Activated CD4-positive, alpha-beta T cell treated with anti-CD3 and anti-CD28 coated beads, Interleukin-10, Interleukin-2, amounts not matched to agents 100 ng/mL and 50 ng/mL, durations not matched to agents 16 hours and 8 hours (primary cell): ENCODE measurements around the gene LCLAT1.

Experiments
- DNase-seq: peaks from one replicate; pipeline ENCODE4 v3.0.0-alpha.2; 2020

Gene LCLAT1

DNA sequence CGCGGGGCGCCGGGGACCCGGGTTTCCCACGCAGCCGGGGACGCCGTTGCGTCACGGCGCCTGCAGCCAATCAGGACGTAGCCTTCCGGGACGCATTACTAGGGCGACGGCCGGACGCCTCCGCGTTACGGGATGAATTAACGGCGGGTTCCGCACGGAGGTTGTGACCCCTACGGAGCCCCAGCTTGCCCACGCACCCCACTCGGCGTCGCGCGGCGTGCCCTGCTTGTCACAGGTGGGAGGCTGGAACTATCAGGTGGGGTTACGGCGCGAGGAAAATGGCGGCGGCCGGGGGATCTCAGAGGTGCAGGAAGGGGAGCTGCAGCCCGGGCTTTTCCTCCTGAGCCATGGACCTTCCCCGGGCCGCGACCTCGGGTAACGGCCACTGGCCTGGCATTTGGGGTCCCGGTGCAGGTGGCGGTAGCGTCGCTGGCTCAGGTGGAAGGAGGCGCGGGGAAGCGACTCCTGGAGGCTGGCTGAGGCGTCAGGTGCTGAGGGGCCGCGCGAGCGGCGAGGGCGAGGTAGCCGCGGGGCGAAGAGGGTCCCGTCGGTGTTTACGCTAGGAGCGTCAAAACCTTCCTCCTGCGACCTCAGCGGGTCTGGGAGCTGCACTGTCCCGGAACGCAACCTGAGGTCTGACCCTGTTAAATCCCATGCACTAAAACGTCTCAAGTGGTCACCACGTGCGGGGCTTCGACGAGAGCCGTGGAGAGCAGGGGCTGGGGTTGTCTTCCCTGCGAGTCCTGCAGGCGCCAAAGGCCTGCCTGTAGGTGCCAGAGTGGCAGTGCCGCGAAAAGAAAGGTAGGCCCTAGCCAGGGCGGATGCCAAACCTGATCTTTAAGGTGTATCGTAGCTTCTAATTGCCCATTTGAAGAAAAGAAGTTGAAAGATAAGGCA is at the start of gene LCLAT1:
Gene LCLAT1, plus strand, starts transcription at position 98 of the 897 bp plus-strand sequence. CDS start 78,345 bp downstream, outside the sequence.
- peak; percentile 90 for DNase-seq

DNA sequence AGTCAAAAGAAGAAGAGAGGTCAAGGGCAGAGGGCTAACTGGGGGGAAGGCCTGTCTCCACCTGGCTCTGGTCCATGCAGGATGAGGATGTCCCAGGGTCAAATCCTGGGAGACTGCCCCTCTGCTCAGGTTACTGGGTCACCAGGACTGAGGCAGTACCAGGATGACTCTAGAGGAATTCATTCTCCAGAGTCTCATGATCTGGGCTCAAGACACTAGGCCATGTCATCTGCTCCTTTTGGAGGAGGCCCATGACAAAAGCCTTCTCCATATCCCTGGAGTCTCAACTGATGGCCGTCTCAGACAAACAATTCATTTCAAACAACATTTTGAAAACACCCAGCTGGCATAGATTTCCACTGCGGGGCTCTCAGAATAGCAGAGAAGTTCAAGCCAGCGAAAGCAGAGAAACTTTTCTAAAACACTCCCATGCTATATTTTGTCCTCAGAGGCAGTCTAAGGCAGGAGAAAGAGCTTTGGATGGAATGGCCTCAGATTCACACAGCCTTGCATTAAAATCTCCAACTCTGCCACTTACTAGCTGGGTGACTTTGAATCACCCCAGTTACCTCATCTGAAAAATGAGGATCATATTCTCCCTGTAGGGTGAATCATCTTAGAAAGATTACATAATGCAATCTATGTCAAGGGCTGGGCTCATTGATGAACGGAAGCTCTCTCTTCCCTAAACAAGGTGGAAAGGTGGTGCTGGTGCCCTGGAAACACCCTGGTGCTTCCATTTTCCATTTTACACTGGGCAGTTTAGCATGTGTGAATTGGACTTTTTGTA is 48.8 kb upstream of the LCLAT1 start:
- DNase-seq = no peak

DNA sequence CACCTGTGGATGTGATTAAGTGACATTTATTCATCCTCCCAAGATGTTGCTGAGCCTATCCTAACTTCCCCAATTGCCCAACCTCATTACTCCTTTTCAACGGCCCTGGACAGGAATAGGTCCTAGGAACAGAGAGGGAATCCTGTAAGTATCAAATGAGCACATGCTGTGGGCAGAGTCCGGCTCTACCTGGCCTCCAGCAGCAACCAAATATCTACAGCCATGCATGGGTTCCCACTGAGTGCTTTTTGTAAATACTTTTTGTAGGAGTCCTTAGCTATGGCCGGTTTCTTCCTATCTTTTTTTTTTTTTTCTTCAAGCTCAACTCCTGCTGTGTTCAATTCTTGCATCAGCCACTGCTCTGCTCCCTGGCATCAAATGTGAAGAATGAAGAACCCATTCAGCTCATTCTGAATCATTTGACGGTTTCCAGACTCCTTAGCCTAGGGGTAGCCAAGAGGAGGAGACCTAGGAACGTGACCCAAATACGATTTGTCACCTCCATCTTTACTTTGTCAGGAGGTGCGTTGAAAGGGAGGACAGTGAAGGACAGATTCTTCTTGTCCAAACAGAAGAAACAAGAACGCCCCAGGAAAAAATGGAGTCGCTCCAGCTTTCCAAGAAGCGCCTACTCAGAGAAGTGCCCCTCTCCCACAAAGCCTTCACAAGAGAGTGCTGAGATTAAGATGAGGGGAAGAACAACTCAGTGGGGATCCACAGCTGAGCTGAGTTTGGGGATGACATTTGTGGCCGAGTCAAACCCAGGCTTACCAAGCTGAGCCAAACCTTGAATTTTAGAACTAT is 46.7 kb upstream of the LCLAT1 start:
- DNase-seq = no peak

DNA sequence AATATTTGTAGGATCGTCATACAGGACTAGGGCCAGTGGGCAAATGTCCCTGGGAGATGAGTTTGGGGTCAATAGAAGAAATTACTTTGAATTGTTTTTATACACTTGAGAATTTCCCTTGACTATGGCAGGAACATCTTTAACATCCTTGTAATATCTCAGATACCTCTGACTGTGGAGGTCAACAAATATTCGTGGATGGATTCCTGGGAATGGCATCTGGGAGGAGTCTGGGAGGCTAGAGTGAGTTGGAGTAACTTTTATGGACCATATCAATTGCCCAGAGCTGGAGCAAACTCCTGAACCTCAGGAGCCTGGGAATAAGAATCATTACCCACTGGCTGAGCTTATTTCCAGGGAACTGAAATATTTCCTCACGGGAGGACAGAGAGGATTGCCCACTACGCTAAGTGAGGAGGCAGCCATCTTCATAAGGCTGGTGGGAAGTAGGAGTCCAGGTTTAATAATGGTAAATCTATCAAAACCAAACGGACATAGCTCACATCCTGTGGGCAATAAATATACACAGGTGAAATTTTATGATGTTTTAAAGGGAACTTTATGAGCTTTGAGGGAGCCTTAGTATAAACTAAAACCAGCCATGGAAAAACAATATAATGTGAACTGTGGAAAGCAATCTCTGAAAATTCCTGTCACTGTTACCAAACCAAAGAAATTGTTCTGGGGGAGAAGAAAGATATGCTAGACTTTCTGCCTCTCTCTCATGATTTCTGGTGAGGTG is 44.4 kb upstream of the LCLAT1 start:
- no peak for DNase-seq

DNA sequence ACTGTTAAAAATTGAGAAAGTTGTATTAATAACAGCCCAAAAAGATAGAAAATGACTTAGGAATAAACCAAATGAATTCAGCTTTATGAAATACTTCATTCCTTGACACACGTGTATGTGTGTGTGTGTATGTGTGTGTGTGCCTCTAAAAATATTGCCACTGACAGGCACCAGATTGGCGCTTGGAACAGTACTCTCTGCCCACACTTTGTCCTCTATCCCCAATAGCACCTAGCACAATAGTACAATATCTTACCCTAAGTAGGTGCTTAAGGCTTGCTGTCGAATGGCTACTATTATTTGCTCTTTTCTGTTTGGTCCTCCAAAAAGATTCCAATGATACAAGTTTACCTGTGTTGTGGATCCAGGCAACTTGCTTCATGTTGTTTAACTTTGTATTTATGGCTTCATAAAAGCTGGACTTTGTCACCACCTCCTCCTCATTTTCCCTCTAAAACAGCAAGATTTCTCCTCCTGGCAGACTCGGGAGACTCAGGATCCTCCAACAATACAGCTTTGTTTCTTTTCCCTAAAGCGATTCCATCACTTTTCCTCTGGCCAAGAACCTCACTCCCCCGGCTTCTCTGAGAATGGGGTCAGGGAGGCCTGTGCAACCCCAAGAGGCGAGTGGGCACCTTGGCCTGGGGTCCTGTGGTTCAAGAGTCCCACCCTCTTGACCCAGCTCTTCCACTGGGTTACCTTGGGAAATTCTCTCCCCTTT is 43.3 kb upstream of the LCLAT1 start:
- DNase-seq = no peak

DNA sequence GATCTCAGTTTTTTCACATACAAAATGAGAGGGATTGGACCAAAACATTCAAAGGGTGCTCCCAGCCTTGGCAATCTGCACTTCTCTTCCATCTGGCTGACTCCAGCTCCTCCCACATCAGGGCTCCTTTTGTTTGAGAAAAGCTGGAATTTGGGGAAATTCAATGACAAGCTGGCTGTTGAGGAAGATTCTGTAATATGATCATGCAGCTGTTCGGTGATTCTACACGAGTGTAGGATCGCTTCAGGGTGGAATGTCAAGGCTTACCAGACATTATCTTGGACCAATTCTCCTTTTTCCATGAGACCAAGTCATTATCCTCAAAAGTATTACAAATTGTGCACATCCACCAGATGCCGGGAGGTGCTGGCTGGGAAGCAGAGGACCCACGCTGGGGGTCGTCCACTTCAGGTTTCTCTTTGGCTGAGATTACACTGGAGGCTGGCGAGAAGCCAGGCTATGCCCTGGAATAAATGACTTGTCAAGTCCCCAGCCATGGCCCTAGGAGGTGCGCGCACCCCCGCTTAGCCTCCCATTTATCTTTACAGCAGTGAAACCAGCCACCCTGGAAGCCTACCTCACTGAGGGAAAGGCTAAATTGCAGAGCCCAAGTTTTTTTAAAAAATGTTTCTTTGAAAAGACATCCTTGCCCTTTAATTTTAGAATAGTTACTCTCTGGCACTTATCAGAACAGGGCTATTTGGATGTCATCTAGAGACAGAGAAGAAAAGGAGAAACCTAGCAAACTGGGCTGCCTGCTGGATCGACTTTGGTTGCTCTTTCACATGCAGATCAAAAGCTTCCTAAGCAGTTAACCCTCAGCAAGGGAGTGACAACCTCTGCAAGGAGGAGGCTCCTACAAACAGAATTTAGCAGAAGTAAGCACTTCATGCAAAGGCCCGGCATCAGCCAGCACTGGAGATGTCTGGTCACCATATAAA is 42.5 kb upstream of the LCLAT1 start:
- no peak for DNase-seq

DNA sequence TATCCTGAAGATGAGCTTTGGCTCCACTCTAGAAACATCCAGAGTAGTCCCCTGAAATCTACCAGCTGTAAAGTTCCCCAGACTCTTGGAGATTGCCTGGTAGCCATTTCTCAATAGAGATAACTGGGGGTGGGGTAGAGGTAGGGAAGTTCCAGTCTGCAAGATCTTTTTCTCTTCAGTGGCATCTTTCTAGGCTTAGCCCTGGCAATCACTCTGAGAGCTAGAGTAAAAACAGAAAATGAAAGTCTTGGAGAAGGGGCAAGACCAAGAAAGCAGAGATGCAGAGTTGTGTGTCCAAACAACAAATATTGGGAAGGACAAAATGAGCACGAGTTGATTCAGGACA is 41.8 kb upstream of the LCLAT1 start:
- no peak for DNase-seq

DNA sequence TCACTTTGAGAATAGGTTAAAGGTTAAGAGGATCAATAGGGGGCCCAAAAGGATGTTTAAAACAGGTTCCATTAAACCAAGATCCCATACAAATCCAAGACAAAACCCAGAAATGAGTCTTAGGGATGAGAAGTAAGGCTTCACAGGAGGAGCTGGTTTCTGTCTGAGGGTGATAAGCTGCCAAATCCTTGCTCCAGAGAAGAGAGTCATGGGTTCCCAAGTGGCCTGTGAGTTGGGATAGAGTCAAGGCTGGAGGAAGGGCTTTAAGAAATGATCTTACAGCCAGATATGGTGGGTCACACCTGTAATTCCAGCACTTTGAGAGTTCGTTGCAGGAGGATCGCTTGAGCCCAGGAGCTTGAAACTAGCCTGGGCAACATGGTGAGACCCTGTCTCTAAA is 40.2 kb upstream of the LCLAT1 start:
- no peak for DNase-seq

DNA sequence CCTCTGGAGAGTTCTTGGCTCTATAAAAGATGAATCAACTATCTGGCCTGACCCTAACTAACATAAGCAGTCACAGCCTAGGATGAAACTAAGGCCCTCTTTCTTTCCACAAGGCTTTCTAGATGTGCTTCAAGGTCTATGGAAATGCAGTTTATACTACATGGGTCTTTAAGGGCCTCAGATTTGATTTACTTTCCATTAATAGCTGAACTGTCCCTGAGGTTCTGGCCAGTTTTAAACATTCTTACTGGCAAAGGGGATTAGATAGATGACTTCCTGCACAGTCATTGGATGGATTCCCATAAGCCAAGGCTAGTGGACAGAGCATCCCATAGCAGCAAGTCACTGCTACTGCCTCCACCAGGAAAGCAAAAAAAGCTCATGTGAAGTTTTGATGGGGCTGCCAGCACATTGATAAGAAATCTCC is 38.1 kb upstream of the LCLAT1 start:
- DNase-seq = no peak

DNA sequence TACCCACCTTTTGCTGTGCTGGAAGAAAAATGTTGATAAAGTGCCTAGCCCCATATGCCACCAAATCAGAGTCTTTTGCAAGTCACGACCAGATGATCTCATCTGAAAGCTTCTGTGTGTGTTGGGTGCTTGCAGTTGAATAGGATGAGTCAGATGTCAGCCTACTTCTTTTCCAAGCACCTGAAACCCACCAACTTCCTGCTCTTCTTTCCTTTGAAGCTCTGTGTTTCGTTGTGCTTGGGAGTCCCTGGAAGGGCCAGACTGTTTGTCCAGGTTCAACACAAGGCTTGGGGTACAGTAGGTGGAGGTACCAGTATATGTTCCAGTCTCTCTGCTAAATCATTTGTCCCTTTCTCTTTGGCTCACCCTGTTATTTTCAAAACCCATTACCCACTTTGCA is 36.8 kb upstream of the LCLAT1 start:
- peak; percentile 62 for DNase-seq

DNA sequence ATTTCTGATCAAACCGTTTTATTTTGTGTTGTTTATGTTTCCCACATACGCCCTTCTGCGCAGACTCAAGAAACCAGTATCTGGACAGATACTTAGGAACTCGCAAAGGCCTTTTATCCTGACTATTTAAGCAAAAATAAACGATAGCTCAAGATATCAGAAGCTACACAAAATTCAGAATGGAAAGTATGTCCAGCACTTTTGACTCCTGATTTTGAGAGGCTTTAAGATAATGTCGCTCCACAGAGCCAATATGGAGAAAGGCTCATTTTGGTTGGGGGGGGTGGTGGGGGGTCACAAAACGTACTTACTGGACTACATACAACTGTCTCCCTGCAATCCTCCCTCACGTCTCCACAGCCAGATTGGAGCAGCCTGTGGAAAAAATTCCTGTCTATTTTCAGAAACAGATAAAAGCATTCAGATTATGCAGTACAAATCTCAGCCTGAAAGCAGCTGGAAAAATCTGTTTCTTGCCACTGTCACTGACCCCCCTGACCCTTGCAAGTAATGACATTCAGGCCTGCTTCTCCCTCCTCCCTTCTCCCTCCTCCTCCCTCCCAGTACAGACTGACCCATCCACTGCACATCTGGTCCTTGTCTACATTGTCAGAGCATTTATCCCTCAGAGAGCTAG is 34.9 kb upstream of the LCLAT1 start:
- no peak for DNase-seq

DNA sequence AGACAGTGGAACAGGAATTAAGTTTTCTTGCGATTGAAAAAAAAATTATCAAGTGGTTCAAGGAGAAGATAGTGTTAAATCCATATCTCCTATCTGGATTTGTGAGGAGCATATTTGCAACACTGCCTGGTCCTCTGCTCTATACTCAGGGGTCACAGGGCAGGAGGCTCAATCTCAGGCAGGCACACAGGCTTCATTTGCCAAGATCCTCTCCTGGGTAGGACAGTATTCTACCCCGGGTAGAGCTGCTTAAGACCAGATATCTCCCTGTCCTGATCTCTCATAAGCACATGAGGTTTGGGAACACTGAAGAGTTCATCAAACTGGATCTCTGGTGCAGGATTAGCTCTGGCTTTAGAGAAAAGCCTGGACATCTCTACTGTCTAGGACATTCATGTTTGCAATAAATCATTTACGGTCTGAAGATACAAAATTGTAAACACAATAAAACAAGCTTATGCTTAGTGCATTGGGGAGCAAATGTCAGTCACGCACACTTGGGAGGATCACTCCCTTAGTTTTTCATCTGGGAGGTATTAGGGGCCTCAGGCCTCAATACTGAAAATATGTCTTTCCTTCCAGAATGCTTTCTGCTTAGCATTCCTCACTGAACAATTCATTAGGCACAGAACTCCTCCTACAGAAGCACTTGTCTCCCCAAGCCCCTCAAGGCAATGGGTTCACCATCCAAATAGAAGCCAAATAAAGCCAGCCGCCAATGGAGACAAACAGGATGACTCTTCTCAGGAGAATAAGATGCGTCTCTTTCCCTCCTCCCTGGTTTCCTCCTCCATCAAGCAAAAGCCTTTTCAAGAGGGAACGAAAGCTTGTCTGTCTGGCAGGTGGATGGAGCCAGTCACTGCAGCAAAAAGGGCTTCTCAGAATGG is 34.1 kb upstream of the LCLAT1 start:
- no peak for DNase-seq

DNA sequence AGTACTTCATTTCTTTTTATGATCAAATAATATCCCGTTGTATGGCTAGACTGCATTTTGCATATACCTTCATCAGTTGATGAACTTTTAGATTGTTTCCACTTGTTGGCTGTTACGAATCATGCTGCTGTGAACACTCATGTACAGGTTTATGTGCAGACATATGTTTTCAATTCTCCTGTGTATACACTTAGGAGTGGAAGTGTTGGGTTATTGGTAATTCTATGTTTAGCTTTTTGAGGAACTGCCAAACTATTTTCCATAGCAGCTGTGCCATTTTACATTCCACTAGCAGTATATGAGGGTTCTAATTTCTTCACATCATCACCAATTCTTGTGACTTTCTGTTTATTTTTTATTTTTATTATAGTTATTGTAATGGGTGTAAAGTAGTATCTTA is 32.1 kb upstream of the LCLAT1 start:
- no peak for DNase-seq

DNA sequence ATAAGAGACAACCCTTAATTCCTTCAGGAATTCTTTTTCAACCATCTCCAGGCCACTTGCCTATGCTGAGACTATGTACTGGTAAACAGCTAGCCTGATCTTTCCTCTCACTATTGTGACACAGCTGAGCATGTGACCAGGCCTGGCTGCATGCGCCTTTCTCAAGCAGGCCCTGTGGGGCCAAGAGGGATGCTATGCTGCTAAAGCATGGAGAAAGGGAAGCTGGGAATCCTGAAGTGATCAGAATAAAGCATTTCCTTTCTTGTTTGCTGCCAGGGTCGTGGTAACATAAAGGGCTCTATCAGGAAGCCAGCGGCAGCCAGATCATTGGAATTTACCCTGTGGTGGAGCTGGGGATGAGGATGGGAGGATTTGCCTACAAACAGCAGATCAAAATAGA is 29.8 kb upstream of the LCLAT1 start:
- no peak for DNase-seq

DNA sequence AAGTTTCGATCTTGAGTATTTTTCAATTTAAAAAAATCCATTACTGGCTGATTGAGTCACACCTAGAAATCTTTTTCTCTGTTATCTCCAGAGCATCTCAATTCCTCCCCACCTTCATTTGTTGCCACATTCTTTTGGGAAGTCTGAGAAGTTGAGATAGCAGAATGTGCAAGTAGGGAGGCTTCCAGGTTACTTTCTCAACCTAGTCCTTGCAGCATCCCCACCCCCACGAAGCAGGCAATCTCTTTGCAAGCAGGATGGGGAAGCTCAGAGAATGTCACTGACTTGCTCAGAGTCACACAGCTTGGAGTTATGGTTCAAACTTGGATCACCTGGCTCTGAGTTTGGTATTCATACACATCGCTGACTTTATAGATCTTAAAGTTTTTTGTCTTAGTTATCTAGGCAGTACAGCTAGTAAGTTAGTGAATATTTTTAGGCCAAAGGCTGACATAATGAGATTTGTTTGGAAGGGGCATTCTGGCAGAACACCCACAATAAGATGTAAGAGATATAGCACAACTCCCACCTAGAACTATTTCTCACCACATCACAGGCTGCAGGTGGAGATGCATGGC is 25.9 kb upstream of the LCLAT1 start:
- DNase-seq = peak; percentile 26

DNA sequence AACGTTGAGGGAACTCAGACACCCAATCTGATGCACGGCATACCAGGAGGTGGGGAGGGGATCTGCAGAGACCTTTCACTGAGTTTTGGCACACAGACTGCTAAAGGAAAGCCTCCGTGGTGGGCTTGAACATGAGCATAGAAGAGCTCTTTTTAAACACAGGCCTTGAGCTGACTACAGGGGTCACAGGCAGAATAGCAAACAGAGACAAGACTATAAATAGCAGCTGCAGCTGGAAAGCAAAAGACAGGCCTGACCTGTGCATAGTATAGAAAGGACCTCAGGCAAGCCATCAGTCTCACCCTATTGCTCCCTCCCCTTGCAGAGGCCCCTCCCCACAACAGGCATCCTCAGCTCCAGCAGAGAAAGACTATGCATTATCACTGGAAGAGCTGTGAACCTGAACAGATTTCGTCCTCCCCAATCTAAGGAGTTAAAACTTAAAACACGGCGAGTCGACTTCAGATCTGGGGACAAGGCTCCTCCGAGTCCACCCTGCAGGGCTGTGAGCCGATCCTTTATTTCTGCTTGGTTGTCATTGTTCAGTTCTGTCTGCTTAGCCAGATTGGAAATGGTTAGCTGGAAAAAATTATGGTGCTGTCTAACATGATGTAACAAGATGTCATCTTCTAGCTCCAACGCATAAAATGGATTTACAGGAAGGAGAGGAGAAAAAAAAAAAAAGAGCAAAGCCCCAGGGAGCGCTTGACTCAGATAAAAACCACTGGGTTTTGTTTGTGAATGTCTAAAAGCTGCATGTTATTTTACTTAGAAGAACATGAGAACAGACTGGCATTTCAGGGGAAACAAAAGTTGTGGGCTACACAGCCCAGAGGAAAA is 25.2 kb upstream of the LCLAT1 start:
- DNase-seq = peak; percentile 56

DNA sequence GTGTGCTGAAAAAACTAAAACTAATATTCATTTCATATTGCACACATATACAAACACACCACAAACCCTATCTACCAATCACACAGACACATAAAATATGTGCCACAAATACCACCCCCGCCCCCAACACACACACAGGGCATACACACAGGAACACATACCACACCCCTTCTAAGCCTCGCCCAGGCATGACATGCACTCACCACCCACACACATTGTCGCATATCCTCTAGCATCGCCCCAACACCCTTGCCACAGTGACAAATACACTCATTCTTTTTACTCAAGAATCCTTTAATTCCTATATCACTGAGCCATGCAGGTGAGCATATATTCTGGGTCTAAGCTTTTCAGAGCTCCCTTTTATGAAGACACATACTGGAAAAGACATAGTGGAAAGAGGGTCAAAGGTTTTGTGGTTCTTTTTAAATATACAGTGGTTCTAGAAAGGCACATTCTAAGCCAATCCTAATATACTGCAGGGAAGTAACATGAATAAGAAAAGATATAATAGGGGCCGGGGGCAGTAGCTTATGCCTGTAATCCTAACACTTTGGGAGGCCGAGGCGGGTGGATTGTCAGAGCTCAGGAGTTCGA is 24.5 kb upstream of the LCLAT1 start:
- DNase-seq = peak; percentile 91
